Thoracic aorta (tissue), 2 donors: Measurements from ENCODE around the gene PAEP. TPM values are rescaled to one million over a fixed set of nuclear protein-coding genes. Genes with fewer than 3 reads are reported as not detected.

ENCODE experiments used
- ATAC-seq: fragments of 150-250 bp; one replicate; pipeline ENCODE4 v1.8.0; 2017; ENCODE audit warnings: low read depth; ENCODE audit not compliant: insufficient number of reproducible peaks, low FRiP score
- DNase-seq: peaks from one replicate; pipeline ENCODE4 v3.0.0-alpha.2; 2020; ENCODE audit warnings: low spot score
- H3K27ac ChIP-seq, 2 donors: fragments of 200-600 bp; sonication (generic); 1 replicate in 1 of 2; 2 replicates in 1 of 2; pipeline ENCODE4 v1.5.1; 2016; ENCODE audit warnings: mild to moderate bottlenecking in 2 of 2, moderate library complexity in 2 of 2
- H3K27me3 ChIP-seq: fragments of 200-600 bp; sonication (generic); replicated peaks from 2 replicates; pipeline ENCODE4 v1.6.0; 2016; ENCODE audit warnings: mild to moderate bottlenecking; ENCODE audit not compliant: insufficient read depth
- H3K36me3 ChIP-seq: fragments of 200-600 bp; sonication (generic); one replicate; pipeline ENCODE4 v1.5.1; 2016
- H3K4me1 ChIP-seq, 2 donors: fragments of 200-600 bp; sonication (generic); 1 replicate in 1 of 2; 2 replicates in 1 of 2; pipeline versions ENCODE4 v1.5.1 to v1.6.0; 2016; ENCODE audit warnings: low read depth in 2 of 2, mild to moderate bottlenecking in 1 of 2; ENCODE audit not compliant: control insufficient read depth in 1 of 2
- H3K4me3 ChIP-seq: fragments of 200-600 bp; sonication (generic); 2 replicates; pipeline ENCODE4 v1.5.1; 2016; ENCODE audit warnings: mild to moderate bottlenecking
- H3K9me3 ChIP-seq: fragments of 200-600 bp; sonication (generic); 2 replicates; pipeline ENCODE4 v1.5.1; 2016
- total RNA-seq, 2 donors: library from RNA; depleted of rRNA; stranded (reverse); fragments of >200 nt; gene quantifications; one replicate each; pipeline versions ENCODE4 v1.1.0 to v1.2.3, GENCODE V29; 2016
- TF ChIP-seq, protein P1 (sequence below): fragments of 200-600 bp; sonication (generic); IDR thresholded peaks from one replicate; pipeline ENCODE4 v1.5.1; 2019; ENCODE audit warnings: antibody characterized with exemption

The PAEP gene
- total RNA-seq, 2 donors from 2014 or later = not detected

DNA sequence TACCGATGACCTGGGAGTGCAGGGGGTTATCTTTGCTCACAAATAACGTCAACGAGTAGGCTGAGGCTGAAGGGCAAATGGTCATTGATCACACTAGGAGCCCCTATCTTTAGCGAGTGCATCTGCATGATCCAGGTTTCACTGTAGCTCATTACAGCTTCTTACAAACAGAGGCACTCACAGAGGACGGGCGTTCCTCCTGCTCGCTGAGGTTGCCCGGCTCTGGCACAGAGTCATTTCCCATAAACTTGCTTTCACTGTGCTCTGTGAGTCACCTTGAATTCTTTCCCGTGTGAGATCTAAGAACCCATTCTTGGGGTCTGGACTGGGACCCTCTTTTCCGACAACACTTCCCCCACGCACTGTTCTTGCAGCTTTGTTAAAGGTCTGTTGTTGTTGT is 1.9 kb upstream of the PAEP start:
- ATAC-seq (no peak), DNase-seq (no peak)
- Histone ChIP-seq H3K36me3 (no peaks in the 10 kb centered on the region), H3K4me1 (no peaks in the 10 kb centered on the region), H3K4me3 (no peak overlapping the region), H3K27ac (no peak overlapping the region), H3K9me3 (no peaks in the 10 kb centered on the region), H3K27me3 (no peaks in the 10 kb centered on the region)
- TF ChIP-seq, protein P1, sequence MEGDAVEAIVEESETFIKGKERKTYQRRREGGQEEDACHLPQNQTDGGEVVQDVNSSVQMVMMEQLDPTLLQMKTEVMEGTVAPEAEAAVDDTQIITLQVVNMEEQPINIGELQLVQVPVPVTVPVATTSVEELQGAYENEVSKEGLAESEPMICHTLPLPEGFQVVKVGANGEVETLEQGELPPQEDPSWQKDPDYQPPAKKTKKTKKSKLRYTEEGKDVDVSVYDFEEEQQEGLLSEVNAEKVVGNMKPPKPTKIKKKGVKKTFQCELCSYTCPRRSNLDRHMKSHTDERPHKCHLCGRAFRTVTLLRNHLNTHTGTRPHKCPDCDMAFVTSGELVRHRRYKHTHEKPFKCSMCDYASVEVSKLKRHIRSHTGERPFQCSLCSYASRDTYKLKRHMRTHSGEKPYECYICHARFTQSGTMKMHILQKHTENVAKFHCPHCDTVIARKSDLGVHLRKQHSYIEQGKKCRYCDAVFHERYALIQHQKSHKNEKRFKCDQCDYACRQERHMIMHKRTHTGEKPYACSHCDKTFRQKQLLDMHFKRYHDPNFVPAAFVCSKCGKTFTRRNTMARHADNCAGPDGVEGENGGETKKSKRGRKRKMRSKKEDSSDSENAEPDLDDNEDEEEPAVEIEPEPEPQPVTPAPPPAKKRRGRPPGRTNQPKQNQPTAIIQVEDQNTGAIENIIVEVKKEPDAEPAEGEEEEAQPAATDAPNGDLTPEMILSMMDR = no peak

DNA sequence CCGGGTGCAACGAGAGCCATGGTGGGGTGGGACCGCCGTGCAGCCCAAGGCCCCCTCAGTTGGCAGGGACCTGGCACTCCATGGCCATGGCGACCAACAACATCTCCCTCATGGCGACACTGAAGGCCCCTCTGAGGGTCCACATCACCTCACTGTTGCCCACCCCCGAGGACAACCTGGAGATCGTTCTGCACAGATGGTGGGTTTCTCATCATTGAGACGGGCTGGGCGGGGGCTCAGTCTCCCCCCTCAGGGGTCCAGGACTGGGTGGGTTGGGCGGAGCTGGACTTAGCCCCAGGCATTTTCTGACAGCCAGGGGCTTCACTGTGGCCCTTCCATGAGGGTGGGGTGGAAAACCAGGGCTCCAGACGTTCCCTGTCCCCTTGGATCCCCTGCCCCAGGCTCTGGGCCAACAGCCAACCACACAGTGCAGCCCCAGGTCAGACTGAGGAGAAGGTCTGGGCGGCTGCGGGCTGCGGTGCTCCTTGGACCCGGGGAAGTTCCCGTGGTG is 734 bp downstream of the PAEP start:
- TF ChIP-seq, protein P1 = no peak
- Histone ChIP-seq H3K27ac (no peak overlapping the region), H3K4me3 (no peak overlapping the region), H3K36me3 (no peaks in the 10 kb centered on the region), H3K27me3 (no peaks in the 10 kb centered on the region), H3K9me3 (no peaks in the 10 kb centered on the region), H3K4me1 (no peaks in the 10 kb centered on the region)
- DNase-seq (no peak), ATAC-seq (no peak)

DNA sequence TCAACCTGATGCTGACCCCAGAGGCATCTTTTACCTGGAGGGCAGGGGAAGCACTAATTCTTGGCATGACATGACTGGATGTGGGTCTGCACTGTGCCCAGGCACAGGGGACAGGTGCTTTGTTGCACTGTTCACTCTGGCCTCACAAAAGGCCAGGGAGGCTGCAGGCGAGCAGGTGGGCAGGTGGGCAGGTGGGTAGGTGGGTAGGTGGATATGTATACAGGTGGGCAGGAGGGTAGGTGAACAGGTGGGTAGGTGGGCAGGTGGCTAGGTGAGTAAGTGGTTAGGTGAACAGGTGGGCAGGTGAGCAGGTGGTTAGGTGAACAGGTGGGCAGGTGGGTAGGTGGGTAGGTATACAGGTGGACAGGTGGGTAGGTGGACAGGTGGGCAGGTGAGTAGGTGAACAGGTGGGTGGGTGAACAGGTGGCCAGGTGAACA is 1.5 kb downstream of the PAEP start:
- DNase-seq (no peak), ATAC-seq (no peak)
- no peaks in the 10 kb centered on the region for H3K4me1 ChIP-seq
- H3K36me3 ChIP-seq = no peaks in the 10 kb centered on the region
- H3K4me3 ChIP-seq = no peak overlapping the region
- H3K27ac ChIP-seq = no peak overlapping the region
- no peaks in the 10 kb centered on the region for H3K9me3 ChIP-seq
- TF ChIP-seq, protein P1 = no peak
- no peaks in the 10 kb centered on the region for H3K27me3 ChIP-seq

DNA sequence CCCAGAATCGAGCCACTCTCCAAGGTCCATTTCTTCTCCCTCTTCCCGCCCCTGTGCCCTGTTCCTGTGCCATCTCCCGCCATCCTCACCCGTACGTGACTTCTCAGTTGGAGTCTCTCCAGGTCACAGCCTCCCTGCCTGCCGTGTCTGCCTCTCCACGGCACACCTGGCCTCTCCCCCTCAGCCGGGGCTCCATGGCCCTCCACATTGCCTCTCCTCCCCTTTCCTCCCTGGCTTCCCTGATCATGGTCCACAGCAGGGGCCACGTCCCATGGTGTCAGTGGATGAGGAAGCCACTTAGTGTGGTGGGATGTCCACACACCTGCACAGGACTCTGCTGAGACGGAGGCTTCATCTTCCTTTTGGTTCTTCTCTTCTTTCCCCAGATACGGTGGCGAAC is 2.3 kb downstream of the PAEP start:
- H3K27ac ChIP-seq = no peak overlapping the region
- H3K4me3 ChIP-seq = no peak overlapping the region
- no peaks in the 10 kb centered on the region for H3K9me3 ChIP-seq
- H3K36me3 ChIP-seq = no peaks in the 10 kb centered on the region
- no peaks in the 10 kb centered on the region for H3K4me1 ChIP-seq
- no peaks in the 10 kb centered on the region for H3K27me3 ChIP-seq
- ATAC-seq = no peak
- DNase-seq = no peak
- TF ChIP-seq, protein P1 = no peak

DNA sequence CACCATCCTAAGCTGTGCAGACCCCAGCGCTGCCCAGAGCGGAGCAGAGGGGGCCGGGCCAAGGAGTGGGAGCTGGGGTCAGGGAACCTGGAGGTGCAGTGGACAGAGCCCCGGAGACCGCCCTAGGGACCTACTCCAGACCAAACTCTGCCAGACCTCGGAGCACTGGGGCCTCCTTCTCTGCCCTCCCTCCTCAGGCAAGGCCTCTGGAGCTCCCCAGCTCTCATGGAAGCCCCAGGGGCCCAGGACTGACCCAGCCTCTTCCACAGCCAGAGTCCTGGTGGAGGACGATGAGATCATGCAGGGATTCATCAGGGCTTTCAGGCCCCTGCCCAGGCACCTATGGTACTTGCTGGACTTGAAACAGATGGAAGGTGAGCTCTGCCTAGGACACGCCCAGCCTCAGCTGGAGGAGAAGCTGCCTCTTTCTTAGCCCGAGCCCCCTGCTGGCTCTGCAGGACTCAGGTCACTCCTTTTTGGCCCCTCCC is 3.6 kb downstream of the PAEP start:
- TF ChIP-seq, protein P1 = no peak
- no peaks in the 10 kb centered on the region for H3K9me3 ChIP-seq
- H3K36me3 ChIP-seq = no peaks in the 10 kb centered on the region
- H3K27ac ChIP-seq = no peak overlapping the region
- ATAC-seq = no peak
- no peak overlapping the region for H3K4me3 ChIP-seq
- no peaks in the 10 kb centered on the region for H3K27me3 ChIP-seq
- DNase-seq = no peak
- H3K4me1 ChIP-seq = no peaks in the 10 kb centered on the region
